Spleen (tissue), 11 donors: Measurements from ENCODE around the gene ADARB2. TPM values are rescaled to one million over a fixed set of nuclear protein-coding genes. Genes with fewer than 3 reads are reported as not detected.

Source experiments
- DNase-seq: peaks from one replicate; pipeline ENCODE4 v3.0.0-alpha.2; 2020
- H3K27ac ChIP-seq, 8 donors: fragments of 200-600 bp; sonication (generic) in 7 of 8; 1 replicate in 4 of 8; 2 replicates in 4 of 8; pipeline versions ENCODE4 v1.5.0 to v1.8.0; 2016 to 2021; ENCODE audit warnings: inconsistent platforms in 4 of 8, mild to moderate bottlenecking in 4 of 8, moderate library complexity in 1 of 8
- H3K27me3 ChIP-seq, 7 donors: fragments of 200-600 bp; sonication (generic) in 6 of 7; replicated peaks in 1 of 7; 1 replicate in 4 of 7; 2 replicates in 3 of 7; pipeline versions ENCODE4 v1.5.0 to v1.8.0; 2016 to 2021; ENCODE audit warnings: inconsistent platforms in 3 of 7, mild to moderate bottlenecking in 1 of 7
- H3K36me3 ChIP-seq, 6 donors: fragments of 200-600 bp; sonication (generic) in 5 of 6; 1 replicate in 4 of 6; 2 replicates in 2 of 6; pipeline versions ENCODE4 v1.5.0 to v1.8.0; 2016 to 2021; ENCODE audit warnings: inconsistent platforms in 2 of 6
- H3K4me1 ChIP-seq, 6 donors: fragments of 200-600 bp; sonication (generic) in 5 of 6; 1 replicate in 3 of 6; 2 replicates in 3 of 6; pipeline versions ENCODE4 v1.5.0 to v1.8.0; 2016 to 2021; ENCODE audit warnings: inconsistent platforms in 3 of 6
- H3K4me3 ChIP-seq, 8 donors: fragments of 200-600 bp; sonication (generic) in 7 of 8; 1 replicate in 4 of 8; 2 replicates in 4 of 8; pipeline versions ENCODE4 v1.5.0 to v1.8.0; 2016 to 2021; ENCODE audit warnings: inconsistent platforms in 4 of 8, mild to moderate bottlenecking in 4 of 8, moderate library complexity in 2 of 8
- H3K9me3 ChIP-seq, 8 donors: fragments of 200-600 bp; sonication (generic) in 7 of 8; 1 replicate in 4 of 8; 2 replicates in 4 of 8; pipeline versions ENCODE4 v1.5.0 to v1.8.0; 2016 to 2021; ENCODE audit warnings: inconsistent platforms in 4 of 8
- CTCF ChIP-seq, 11 experiments: fragments of 200-600 bp in 7 of 11; fragments of 450-650 bp in 4 of 11; sonication (generic) in 4 of 11; IDR thresholded peaks in 8 of 11; conservative IDR thresholded peaks in 3 of 11; 1 replicate in 7 of 11; 2 replicates in 4 of 11; pipeline versions ENCODE4 v1.4.0 to v1.8.0; 2016 to 2021; ENCODE audit warnings: antibody characterized with exemption in 11 of 11, inconsistent platforms in 4 of 11, mild to moderate bottlenecking in 1 of 11
- POLR2A ChIP-seq, 3 donors: fragments of 450-650 bp; IDR thresholded peaks; one replicate each; pipeline ENCODE4 v1.5.1; 2017; ENCODE audit warnings: antibody characterized with exemption in 3 of 3, mild to moderate bottlenecking in 1 of 3
- POLR2AphosphoS5 ChIP-seq, 3 donors: sonication (generic); formaldehyde crosslinking; IDR thresholded peaks; one replicate each; pipeline ENCODE4 v1.5.1; 2017; ENCODE audit warnings: antibody characterized with exemption in 3 of 3
- WGBS, 5 donors: extraction: QIAGEN DNeasy Blood & Tissue Kit in 3 of 5; methylation state at CpG; one replicate each; pipeline versions ENCODE4 v1.1.5 to v1.1.7; 2013 to 2018; 5-methylcytosine and 5-hydroxymethylcytosine counted together
- intact Hi-C: fragments of 100-400 bp; cut with DNase I; formaldehyde crosslinking; loops from one replicate; pipeline ENCODE4 v1.15.0; 2023; ENCODE audit warnings: low total_unique reads
- polyA plus RNA-seq, 3 donors: library from polyadenylated mRNA; stranded (reverse); fragments of 200-250 nt; gene quantifications; one replicate each; pipeline ENCODE4 v1.2.1, GENCODE V29; 2013
- total RNA-seq, 7 donors: library from RNA; depleted of rRNA in 3 of 7; stranded (reverse); fragments of >200 nt in 3 of 7; fragmentation: NEBNext Ultra II Directional in 4 of 7; extraction: Animal tissue kit (Norgen Biotek cat#: 25700) in 4 of 7; gene quantifications; one replicate each; pipeline versions ENCODE4 v1.1.0 to v1.2.1, GENCODE V29; 2016 to 2021
- donor health status: healthy with polysubstance abuse.
- donor health status: DM: no; HTN: no; CAD: no; lungs with moderate emphysema.
- donor health status: DM: no; HTN: no; CAD: no.
- donor health status: Bipolar disorder and iron deficiency.
- donor health status: healthy.
- donor health status: DM: no; HTN: no; CAD: no.
- donor health status: DM: yes; HTN: yes; CAD: no.

The ADARB2 gene
- total and polyA plus RNA-seq, 10 donors: 0.05 to 8.1 (median 0.96) TPM

GRCh38 chr10:1444826-1445225, 292.5 kb downstream of the ADARB2 start:
- no peak for DNase-seq
- Histone ChIP-seq H3K4me3 (no peak overlapping the region), H3K27ac (no peak overlapping the region), H3K9me3 (no peaks in the 10 kb centered on the region), H3K36me3 (no peaks in the 10 kb centered on the region), H3K27me3 (peaks cover 0 to 12% (median 0%) of the 10 kb centered on the region in 7 donors), H3K4me1 (no peaks in the 10 kb centered on the region)
- intact Hi-C loops: no loop called here
- TF ChIP-seq POLR2A (IDR thresholded peaks at IDR 0.05) (no peak), POLR2AphosphoS5 (IDR thresholded peaks at IDR 0.05) (no peak), CTCF (IDR thresholded peaks at IDR 0.05 in 8 of 11, conservative IDR thresholded peaks at IDR 0.05 in 3 of 11) (no peak)
- 85 to 97% (median 93%) methylated on average over 2 of the region's 2 CpGs for WGBS, 5 donors

- intact Hi-C loops: no loop called here
- TF ChIP-seq CTCF (IDR thresholded peaks at IDR 0.05 in 8 of 11, conservative IDR thresholded peaks at IDR 0.05 in 3 of 11): no peak
- TF ChIP-seq POLR2AphosphoS5 (IDR thresholded peaks at IDR 0.05): no peak
- no peak for TF ChIP-seq POLR2A (IDR thresholded peaks at IDR 0.05)
- WGBS, 5 donors: 52 to 69% (median 63%) methylated on average over 2 of the region's 2 CpGs
- no peaks in the 10 kb centered on the region for H3K9me3 ChIP-seq
- no peak for DNase-seq
- peaks cover 0 to 7% (median 0%) of the 10 kb centered on the region in 7 donors for H3K27me3 ChIP-seq
- H3K4me3 ChIP-seq: no peak overlapping the region
- no peaks in the 10 kb centered on the region for H3K36me3 ChIP-seq
- no peaks in the 10 kb centered on the region for H3K4me1 ChIP-seq
- no peak overlapping the region for H3K27ac ChIP-seq
Observed at GRCh38 chr10:1440897-1441296, 296.4 kb downstream of the ADARB2 start.

- 65 to 78% (median 74%) methylated on average over 19 to 22 of the region's 22 CpGs for WGBS, 5 donors
- DNase-seq: no peak
- intact Hi-C loops: no loop called here
- Histone ChIP-seq H3K9me3 (peaks cover 0 to 20% (median 18%) of the 10 kb centered on the region in 8 donors), H3K27me3 (peaks cover 0 to 7% (median 0%) of the 10 kb centered on the region in 7 donors), H3K27ac (no peak overlapping the region), H3K4me1 (no peaks in the 10 kb centered on the region), H3K36me3 (no peaks in the 10 kb centered on the region), H3K4me3 (no peak overlapping the region)
- TF ChIP-seq POLR2AphosphoS5 (IDR thresholded peaks at IDR 0.05) (no peak), POLR2A (IDR thresholded peaks at IDR 0.05) (no peak), CTCF (IDR thresholded peaks at IDR 0.05 in 8 of 11, conservative IDR thresholded peaks at IDR 0.05 in 3 of 11) (no peak)
Observed at GRCh38 chr10:1434912-1435692, 302.2 kb downstream of the ADARB2 start.

- peaks cover 0 to 24% (median 19%) of the 10 kb centered on the region in 8 donors for H3K9me3 ChIP-seq
- TF ChIP-seq CTCF (IDR thresholded peaks at IDR 0.05 in 8 of 11, conservative IDR thresholded peaks at IDR 0.05 in 3 of 11): no peak
- no peak for TF ChIP-seq POLR2AphosphoS5 (IDR thresholded peaks at IDR 0.05)
- no peak for TF ChIP-seq POLR2A (IDR thresholded peaks at IDR 0.05)
- H3K4me3 ChIP-seq: no peak overlapping the region
- no peak for DNase-seq
- H3K36me3 ChIP-seq: no peaks in the 10 kb centered on the region
- intact Hi-C loops: no loop called here
- 74 to 85% (median 82%) methylated on average over 11 of the region's 11 CpGs for WGBS, 5 donors
- H3K4me1 ChIP-seq: no peaks in the 10 kb centered on the region
- no peak overlapping the region for H3K27ac ChIP-seq
- peaks cover 0 to 7% (median 0%) of the 10 kb centered on the region in 7 donors for H3K27me3 ChIP-seq
Observed at GRCh38 chr10:1434202-1434601, 303.1 kb downstream of the ADARB2 start.
